Hematopoietic multipotent progenitor cell treated with erythropoietin and hydrocortisone succinate and interleukin-3 and kit ligand, for 6 days (in vitro differentiated cells): ENCODE data around the gene IL3RA.
"Not testable (repeated sequence)": the region's sequence is repeated elsewhere in the genome, so short reads cannot be mapped to it uniquely, and the experiment has no call there.

Source experiments
- DNase-seq: peaks from one replicate; pipeline ENCODE4 v3.0.0-alpha.2; 2015

Gene IL3RA

GRCh38 chrX:1400742-1401471 is 64.3 kb downstream of the IL3RA start:
- DNase-seq: peak; percentile 52

GRCh38 chrX:1401611-1402430 is 65.2 kb downstream of the IL3RA start:
- no peak for DNase-seq

- DNase-seq: no peak
These were observed 66.6 kb downstream of the IL3RA start for GRCh38 chrX:1403228-1403627.

- DNase-seq: not testable (repeated sequence)
These were observed 67.3 kb downstream of the IL3RA start for GRCh38 chrX:1403867-1404266.

GRCh38 chrX:1405769-1406168 is 69.2 kb downstream of the IL3RA start:
- not testable (repeated sequence) for DNase-seq

GRCh38 chrX:1407035-1407434 is 70.5 kb downstream of the IL3RA start:
- DNase-seq: no peak

GRCh38 chrX:1411326-1411725 is 74.7 kb downstream of the IL3RA start:
- no peak for DNase-seq

GRCh38 chrX:1412551-1413161 is 76.1 kb downstream of the IL3RA start:
- no peak for DNase-seq

- no peak for DNase-seq
These were observed 79.8 kb downstream of the IL3RA start for GRCh38 chrX:1416327-1416784.

GRCh38 chrX:1416965-1417760 is 80.6 kb downstream of the IL3RA start:
- DNase-seq: no peak

- DNase-seq: no peak
These were observed 81.6 kb downstream of the IL3RA start for GRCh38 chrX:1417921-1418771.

- no peak for DNase-seq
These were observed 82.4 kb downstream of the IL3RA start for GRCh38 chrX:1418901-1419544.

- DNase-seq: no peak
These were observed 83.2 kb downstream of the IL3RA start for GRCh38 chrX:1419545-1420355.

- DNase-seq: peak; percentile 74
These were observed 83.8 kb downstream of the IL3RA start for GRCh38 chrX:1420371-1420770.

- DNase-seq: no peak
These were observed 85.0 kb downstream of the IL3RA start for GRCh38 chrX:1421433-1422134.

- DNase-seq: no peak
These were observed 85.5 kb downstream of the IL3RA start for GRCh38 chrX:1422135-1422465.

- DNase-seq: no peak
These were observed 86.6 kb downstream of the IL3RA start for GRCh38 chrX:1423215-1423614.

GRCh38 chrX:1424147-1424851 is 87.7 kb downstream of the IL3RA start:
- no peak for DNase-seq

- DNase-seq: no peak
These were observed 88.8 kb downstream of the IL3RA start for GRCh38 chrX:1425381-1425780.
